Fibroblast of skin of right biceps (primary cell): Measurements from ENCODE around the gene ZNF862.
"Not testable (repeated sequence)": the region's sequence is repeated elsewhere in the genome, so short reads cannot be mapped to it uniquely, and the experiment has no call there.

ENCODE experiments used
- DNase-seq: peaks from one replicate; pipeline ENCODE4 v3.0.0-alpha.2; 2013

The ZNF862 gene

GRCh38 chr7:149883048-149883438 is 44.9 kb downstream of the ZNF862 start:
- DNase-seq, result no peak

GRCh38 chr7:149883452-149883861 is 45.3 kb downstream of the ZNF862 start:
- DNase-seq, result peak; percentile 34

- no peak for DNase-seq
Measured at GRCh38 chr7:149884016-149884415, 45.8 kb downstream of the ZNF862 start.

GRCh38 chr7:149884541-149884940 is 46.4 kb downstream of the ZNF862 start:
- no peak for DNase-seq

- DNase-seq, result no peak
Measured at GRCh38 chr7:149885191-149886017, 47.2 kb downstream of the ZNF862 start.

- no peak for DNase-seq
Measured at GRCh38 chr7:149886018-149886415, 47.8 kb downstream of the ZNF862 start.

GRCh38 chr7:149887311-149887710 is 49.1 kb downstream of the ZNF862 start:
- no peak for DNase-seq

GRCh38 chr7:149890715-149891114 is 52.5 kb downstream of the ZNF862 start:
- DNase-seq, result not testable (repeated sequence)

GRCh38 chr7:149894957-149895356 is 56.8 kb downstream of the ZNF862 start:
- DNase-seq, result not testable (repeated sequence)

- not testable (repeated sequence) for DNase-seq
Measured at GRCh38 chr7:149907776-149908376, 69.7 kb downstream of the ZNF862 start.

- DNase-seq, result not testable (repeated sequence)
Measured at GRCh38 chr7:149910219-149910618, 72.0 kb downstream of the ZNF862 start.

- peak; percentile 16 for DNase-seq
Measured at GRCh38 chr7:149912126-149912525, 74.0 kb downstream of the ZNF862 start.
